ENCODE data around the gene CCDC171. TPM values are rescaled to one million over a fixed set of nuclear protein-coding genes. Genes with fewer than 3 reads are reported as not detected.

CCDC171 gene
- total and polyA plus RNA-seq, 10 of the 15 experiments (the other 5 are each of a cell fraction or from before 2014, with no cell fraction given): 1.00 to 7.2 (median 2.8) TPM

DNA sequence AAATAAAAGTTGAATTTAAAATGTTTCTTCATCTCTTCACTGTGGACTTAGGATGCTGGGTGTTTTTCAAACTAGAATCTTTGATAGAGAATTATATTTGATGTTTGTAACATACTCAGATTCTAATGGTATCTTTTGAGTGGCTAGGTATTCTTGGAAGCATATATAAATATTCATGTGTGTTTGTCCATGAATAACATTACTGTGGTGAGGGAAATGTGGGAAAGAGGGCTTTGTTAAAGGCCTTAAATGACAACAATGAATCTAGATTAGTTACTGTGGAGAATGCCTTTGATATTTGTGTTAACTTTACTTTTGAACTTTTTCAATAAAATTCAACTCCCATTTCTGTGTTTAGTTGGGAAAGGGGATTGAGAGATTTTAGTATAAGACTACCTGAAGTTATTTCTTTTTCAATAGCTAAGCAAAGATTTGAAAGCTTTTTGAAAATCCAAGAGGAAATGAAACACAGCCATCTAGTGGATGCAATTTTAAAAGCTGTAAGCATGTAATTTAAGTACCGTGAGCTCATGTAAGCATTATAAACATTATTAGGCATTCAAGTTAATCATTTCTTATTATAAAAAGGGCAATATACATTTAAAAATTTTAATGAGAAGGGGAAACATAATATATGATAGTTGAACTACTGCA lies 69.6 kb downstream of the CCDC171 start:
- CTCF ChIA-PET: interaction anchor here (0.7 to 1.5 kb wide), 8 partner anchors 16 to 410 kb away, joined by 3 to 7 read pairs (median 4); partner anchors contain the start of gene CCDC171
- Histone ChIP-seq H3K9ac (ENCODE audit: control insufficient read depth, insufficient read depth, low read length) (no peak overlapping the region), H3K79me2 (ENCODE audit: control insufficient read depth, insufficient read depth, low read length) (no peaks in the 10 kb centered on the region), H3K9me3 (replicated peaks; ENCODE audit: control insufficient read depth, insufficient read depth, low read length) (no peaks in the 10 kb centered on the region), H3K4me3 (no peak overlapping the region), H3K4me2 (ENCODE audit: control insufficient read depth, insufficient read depth) (no peak overlapping the region), H3K27ac (ENCODE audit: control insufficient read depth, insufficient read depth) (no peak overlapping the region), H2AFZ (ENCODE audit: control insufficient read depth, low read depth, low read length) (no peak overlapping the region), H4K20me1 (ENCODE audit: control insufficient read depth, insufficient read depth) (no peaks in the 10 kb centered on the region), H3K36me3 (ENCODE audit: control insufficient read depth in 2 of 2, insufficient read depth in 2 of 2, low read length in 1 of 2) (no peaks in the 10 kb centered on the region), H3K4me1 (ENCODE audit: control insufficient read depth, insufficient read depth, low read length) (no peaks in the 10 kb centered on the region), H3K27me3 (replicated peaks in 1 of 2; ENCODE audit: control insufficient read depth in 2 of 2, insufficient read depth in 2 of 2, low read length in 1 of 2) (no peaks in the 10 kb centered on the region)
- RAD21 ChIA-PET (ENCODE audit: unreplicated experiment): interaction anchor here (0.6 to 1.1 kb wide), 5 partner anchors 14 to 410 kb away, joined by 3 to 6 read pairs (median 3); partner anchors contain the start of gene CCDC171
- POLR2A ChIA-PET: no interaction called here
- intact Hi-C loops (cut with micrococcal nuclease; ENCODE audit: unreplicated experiment) (no loop called here), in situ Hi-C loops (cut with MboI) (no loop called here)
- BruUV-seq (replicated peaks): no TSS peak
- SMC1A ChIA-PET (ENCODE audit: uncharacterized antibody, unreplicated experiment): interaction anchor here (0.9 to 1.1 kb wide), 3 partner anchors 11 to 116 kb away, joined by 3 to 7 read pairs (median 6); no protein-coding TSS in a partner anchor
- DNase-seq (ENCODE audit: low read depth, low spot score) (no peak), FAIRE-seq (peak; percentile 38), ATAC-seq (no peak)
- 4% methylated on average over 1 of the region's 1 CpG for WGBS (ENCODE audit: insufficient coverage, insufficient replicate concordance, low lambda C conversion rate, missing lambda C conversion rate)
- TF ChIP-seq CTCF (IDR thresholded peaks at IDR 0.05 in 2 of 3, conservative IDR thresholded peaks at IDR 0.05 in 1 of 3; ENCODE audit: control insufficient read depth in 2 of 3, extremely low read depth in 1 of 3, insufficient read depth in 1 of 3, low read depth in 3 of 3, low read length in 3 of 3) (peak in 1 of 3 experiments; percentile 41; a peak in 1 of 6 replicates), SP1 (IDR thresholded peaks at IDR 0.05; ENCODE audit: low read depth, low read length) (no peak), RAD21 (IDR thresholded peaks at IDR 0.05; ENCODE audit: insufficient read depth, low read depth, low read length) (peak; percentile 37), SRF (IDR thresholded peaks at IDR 0.05; ENCODE audit: low read depth in 2 of 2, low read length in 2 of 2) (no peak), SMC3 (IDR thresholded peaks at IDR 0.05; ENCODE audit: borderline replicate concordance, low read length) (peak; percentile 9; the same call in 1 of the 2 replicates)

All from GM12878 (cell line).